ENCODE measurements around the gene GCNA.
"Not testable (repeated sequence)": the region's sequence is repeated elsewhere in the genome, so short reads cannot be mapped to it uniquely, and the experiment has no call there.

GCNA gene

GRCh38 chrX:71644406-71644805 is 66.2 kb downstream of the GCNA start:
- DNase-seq, result not testable (repeated sequence)

GRCh38 chrX:71650333-71650969 is 72.2 kb downstream of the GCNA start:
- no peak for DNase-seq

- no peak for DNase-seq
These were observed 74.2 kb downstream of the GCNA start for GRCh38 chrX:71652405-71652804.

GRCh38 chrX:71653344-71653743 is 75.1 kb downstream of the GCNA start:
- no peak for DNase-seq

GRCh38 chrX:71657267-71657666 is 79.0 kb downstream of the GCNA start:
- DNase-seq, result no peak

GRCh38 chrX:71659342-71659741 is 81.1 kb downstream of the GCNA start:
- DNase-seq, result no peak

GRCh38 chrX:71659959-71660358 is 81.7 kb downstream of the GCNA start:
- DNase-seq, result no peak

- DNase-seq, result no peak
These were observed 82.6 kb downstream of the GCNA start for GRCh38 chrX:71660562-71661416.

- no peak for DNase-seq
These were observed 83.7 kb downstream of the GCNA start for GRCh38 chrX:71661919-71662318.

GRCh38 chrX:71662654-71663053 is 84.4 kb downstream of the GCNA start:
- not testable (repeated sequence) for DNase-seq
